IPS-NIHi7 (cell line): Measurements from ENCODE around the gene SUCLG2.

Experiments used
- DNase-seq: peaks from one replicate; pipeline ENCODE4 v3.0.0; 2012; ENCODE audit warnings: mixed read lengths; ENCODE audit errors: extremely low spot score

SUCLG2 gene

GRCh38 chr3:67509471-67510075, 144.8 kb downstream of the SUCLG2 start:
- DNase-seq = no peak

- no peak for DNase-seq
Measured at GRCh38 chr3:67507584-67507983, 146.8 kb downstream of the SUCLG2 start.

- no peak for DNase-seq
Measured at GRCh38 chr3:67500709-67501108, 153.7 kb downstream of the SUCLG2 start.

- DNase-seq = no peak
Measured at GRCh38 chr3:67497746-67498145, 156.7 kb downstream of the SUCLG2 start.

- DNase-seq = no peak
Measured at GRCh38 chr3:67495751-67496150, 158.7 kb downstream of the SUCLG2 start.

GRCh38 chr3:67493808-67494207, 160.6 kb downstream of the SUCLG2 start:
- no peak for DNase-seq

- DNase-seq = no peak
Measured at GRCh38 chr3:67490658-67491057, 163.8 kb downstream of the SUCLG2 start.

GRCh38 chr3:67489816-67490215, 164.6 kb downstream of the SUCLG2 start:
- no peak for DNase-seq

GRCh38 chr3:67487564-67488114, 166.8 kb downstream of the SUCLG2 start:
- no peak for DNase-seq

- DNase-seq = no peak
Measured at GRCh38 chr3:67486883-67487282, 167.5 kb downstream of the SUCLG2 start.

GRCh38 chr3:67484085-67484484, 170.3 kb downstream of the SUCLG2 start:
- no peak for DNase-seq

- DNase-seq = no peak
Measured at GRCh38 chr3:67481126-67481525, 173.3 kb downstream of the SUCLG2 start.

GRCh38 chr3:67478423-67478822, 176.0 kb downstream of the SUCLG2 start:
- no peak for DNase-seq

GRCh38 chr3:67474311-67474710, 180.1 kb downstream of the SUCLG2 start:
- DNase-seq = no peak

- no peak for DNase-seq
Measured at GRCh38 chr3:67472674-67473201, 181.7 kb downstream of the SUCLG2 start.

GRCh38 chr3:67470207-67470606, 184.2 kb downstream of the SUCLG2 start:
- DNase-seq = no peak

GRCh38 chr3:67468511-67468910, 185.9 kb downstream of the SUCLG2 start:
- no peak for DNase-seq

- DNase-seq = no peak
Measured at GRCh38 chr3:67463656-67464055, 190.8 kb downstream of the SUCLG2 start.

GRCh38 chr3:67462187-67462586, 192.2 kb downstream of the SUCLG2 start:
- DNase-seq = no peak

- no peak for DNase-seq
Measured at GRCh38 chr3:67461667-67462142, 192.7 kb downstream of the SUCLG2 start.

GRCh38 chr3:67460841-67461510, 193.4 kb downstream of the SUCLG2 start:
- DNase-seq = no peak

GRCh38 chr3:67459796-67460195, 194.6 kb downstream of the SUCLG2 start:
- DNase-seq = no peak
